NCI-H2107 treated with DMSO at 0.1 percent for 48 hours (cell line): ENCODE results near the gene KCNH2.
"Not testable (repeated sequence)": the region's sequence is repeated elsewhere in the genome, so short reads cannot be mapped to it uniquely, and the experiment has no call there.

Experiments
- DNase-seq: peaks from one replicate; lab custom pipeline; 2025; ENCODE audit not compliant: unreplicated experiment; lab: John Stamatoyannopoulos, UW

The KCNH2 gene

DNA sequence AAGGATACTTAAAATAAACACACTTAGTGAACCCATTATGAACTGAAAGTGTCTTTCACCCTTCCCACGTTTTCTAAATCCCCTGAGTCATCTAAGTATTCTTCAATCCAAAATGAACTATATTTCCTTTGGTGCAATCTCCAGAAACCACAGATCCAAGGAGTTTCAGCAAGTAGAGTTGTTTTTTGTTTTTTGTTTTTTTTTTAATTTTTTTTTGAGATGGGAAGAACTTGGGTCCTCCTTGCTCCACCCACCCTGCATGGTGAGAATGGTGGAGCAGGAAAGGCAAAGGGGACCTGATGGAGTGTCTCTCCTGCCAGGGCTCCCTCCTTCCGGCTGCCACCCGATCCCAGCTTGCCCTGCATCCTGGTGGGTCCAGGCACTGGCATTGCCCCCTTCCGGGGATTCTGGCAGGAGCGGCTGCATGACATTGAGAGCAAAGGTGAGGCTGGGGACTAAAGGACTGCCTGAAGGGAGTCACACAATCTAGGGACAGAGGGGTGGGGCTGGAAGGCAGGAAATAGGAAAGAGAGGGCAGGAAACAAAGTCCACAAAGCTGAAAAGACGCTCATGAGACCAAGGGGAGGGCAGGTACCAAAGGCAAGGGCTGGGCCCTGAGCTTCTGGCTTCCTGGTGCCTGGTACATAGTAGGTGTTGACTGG is 34.0 kb upstream of the KCNH2 start:
- no peak for DNase-seq

DNA sequence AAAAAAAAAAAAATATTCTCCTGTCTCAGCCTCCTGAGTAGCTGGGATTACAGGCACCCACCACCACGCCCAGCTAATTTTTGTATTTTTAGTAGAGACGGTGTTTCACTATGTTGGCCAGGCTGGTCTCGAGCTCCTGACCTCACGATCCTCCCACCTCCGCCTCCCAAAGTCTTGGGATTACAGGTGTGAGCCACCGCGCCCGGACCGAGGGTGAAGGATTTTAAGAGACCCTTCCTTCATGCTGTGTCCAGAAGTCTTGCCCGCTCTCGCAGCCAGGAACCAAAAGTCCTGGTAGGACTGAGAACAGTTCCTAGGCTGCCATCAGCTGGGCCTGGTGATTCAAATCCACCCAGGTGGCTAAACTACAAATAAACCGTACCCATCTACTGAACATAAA is 33.5 kb upstream of the KCNH2 start:
- DNase-seq = not testable (repeated sequence)

DNA sequence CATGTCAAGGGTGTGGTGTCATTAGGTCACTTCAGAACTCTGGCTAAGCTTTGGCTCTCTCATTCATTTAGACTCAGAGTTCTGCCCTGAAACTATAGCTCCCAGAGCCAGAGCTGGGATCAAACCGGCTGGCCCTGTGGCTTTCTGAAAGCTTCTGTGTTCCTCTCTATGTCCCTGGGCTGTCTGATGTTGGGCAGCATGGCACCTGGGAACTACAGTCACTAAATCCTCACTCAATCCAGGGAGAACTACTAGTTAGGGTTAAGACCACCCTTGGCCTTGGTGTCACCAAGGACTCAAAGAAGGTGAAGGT is 32.9 kb upstream of the KCNH2 start:
- no peak for DNase-seq

DNA sequence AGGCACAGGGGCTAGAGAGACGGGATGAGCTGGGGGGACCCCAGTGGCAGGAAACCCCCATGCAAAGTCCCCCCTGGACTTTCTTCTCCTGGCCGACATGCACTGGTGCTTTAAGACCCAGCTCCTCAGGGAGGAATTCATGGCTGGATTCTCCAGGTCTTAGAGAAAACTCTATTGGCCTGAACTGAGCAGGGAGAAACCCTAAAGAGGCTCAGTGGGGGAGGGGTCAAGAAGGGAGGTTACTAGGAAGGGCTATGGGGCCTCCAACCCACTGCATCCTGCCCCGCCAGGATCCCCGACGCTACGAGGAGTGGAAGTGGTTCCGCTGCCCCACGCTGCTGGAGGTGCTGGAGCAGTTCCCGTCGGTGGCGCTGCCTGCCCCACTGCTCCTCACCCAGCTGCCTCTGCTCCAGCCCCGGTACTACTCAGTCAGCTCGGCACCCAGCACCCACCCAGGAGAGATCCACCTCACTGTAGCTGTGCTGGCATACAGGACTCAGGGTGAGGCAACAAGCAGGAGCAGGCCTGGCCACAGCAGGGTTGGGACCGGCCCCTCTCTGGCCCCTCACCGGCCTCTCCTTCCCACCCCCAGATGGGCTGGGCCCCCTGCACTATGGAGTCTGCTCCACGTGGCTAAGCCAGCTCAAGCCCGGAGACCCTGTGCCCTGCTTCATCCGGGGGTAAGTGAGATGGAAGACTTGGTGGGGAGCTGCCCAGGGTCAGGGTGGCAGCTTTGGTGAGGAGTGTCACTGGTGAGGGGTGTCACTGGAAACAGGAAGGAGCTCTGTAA is 32.4 kb upstream of the KCNH2 start:
- no peak for DNase-seq

DNA sequence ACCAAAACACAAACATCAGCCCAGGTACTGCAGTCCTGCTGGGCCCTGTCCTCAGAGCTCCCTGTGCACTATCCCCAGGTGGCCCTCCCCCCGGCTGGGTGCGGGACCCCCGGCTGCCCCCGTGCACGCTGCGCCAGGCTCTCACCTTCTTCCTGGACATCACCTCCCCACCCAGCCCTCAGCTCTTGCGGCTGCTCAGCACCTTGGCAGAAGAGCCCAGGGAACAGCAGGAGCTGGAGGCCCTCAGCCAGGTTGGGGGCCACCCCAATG is 31.9 kb upstream of the KCNH2 start:
- DNase-seq = no peak

DNA sequence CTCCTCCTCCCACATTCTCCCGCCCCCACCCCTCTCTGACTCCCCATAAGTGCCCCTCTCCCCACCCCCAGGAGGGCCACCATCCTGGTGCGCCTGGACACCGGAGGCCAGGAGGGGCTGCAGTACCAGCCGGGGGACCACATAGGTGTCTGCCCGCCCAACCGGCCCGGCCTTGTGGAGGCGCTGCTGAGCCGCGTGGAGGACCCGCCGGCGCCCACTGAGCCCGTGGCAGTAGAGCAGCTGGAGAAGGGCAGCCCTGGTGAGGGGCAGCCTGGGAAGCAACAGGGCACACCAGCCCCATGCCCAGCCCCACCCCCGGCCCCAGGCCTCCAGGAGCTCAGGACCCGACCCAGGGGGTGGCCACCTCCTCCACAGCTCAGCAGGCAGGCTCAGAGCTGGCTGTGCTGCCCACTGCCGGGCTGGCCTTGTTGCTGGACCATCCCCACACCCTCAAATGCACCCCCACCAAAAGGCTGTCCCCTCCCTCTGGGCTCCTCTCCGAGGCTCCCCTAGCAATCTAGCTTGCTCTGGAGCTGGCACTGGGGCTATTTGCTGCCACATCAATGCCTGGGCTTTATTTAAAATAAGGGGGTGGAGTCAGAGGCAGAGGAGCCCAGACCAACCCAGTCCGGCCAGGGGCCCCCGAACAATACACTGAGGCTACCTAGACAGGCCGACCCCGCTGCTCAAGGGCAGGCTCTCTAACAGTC is 31.4 kb upstream of the KCNH2 start:
- DNase-seq = no peak

DNA sequence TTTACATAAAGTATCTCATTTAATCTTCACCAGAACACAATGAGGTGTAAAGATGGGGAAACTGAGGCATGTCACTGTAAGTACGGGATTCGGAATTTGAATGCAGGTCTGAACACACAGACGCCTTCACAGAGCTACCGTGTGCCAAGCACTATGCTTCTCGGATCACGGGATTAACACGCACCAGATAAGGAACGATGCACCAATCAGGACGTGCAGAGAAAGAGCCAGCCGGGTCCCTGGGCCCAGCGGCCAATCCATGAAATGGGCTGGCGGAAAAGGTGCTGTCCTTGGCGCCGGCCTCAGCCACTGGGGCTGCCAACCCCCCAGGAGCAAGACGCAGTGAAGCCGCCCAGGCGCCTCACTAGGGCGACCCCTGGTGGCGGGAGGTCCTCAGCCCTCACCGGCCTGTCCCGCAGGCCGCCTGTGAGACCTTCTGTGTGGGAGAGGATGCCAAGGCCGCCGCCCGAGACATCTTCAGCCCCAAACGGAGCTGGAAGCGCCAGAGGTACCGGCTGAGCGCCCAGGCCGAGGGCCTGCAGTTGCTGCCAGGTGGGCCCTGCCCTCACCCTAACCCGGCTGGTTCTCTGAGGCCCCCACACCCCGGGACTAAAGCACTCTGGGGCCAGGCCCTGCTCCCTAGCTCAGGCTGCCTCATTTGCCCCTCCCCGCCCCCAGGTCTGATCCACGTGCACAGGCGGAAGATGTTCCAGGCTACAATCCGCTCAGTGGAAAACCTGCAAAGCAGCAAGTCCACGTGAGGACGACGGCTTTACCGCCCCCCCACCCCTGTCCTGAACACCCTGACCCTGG is 30.6 kb upstream of the KCNH2 start:
- no peak for DNase-seq

DNA sequence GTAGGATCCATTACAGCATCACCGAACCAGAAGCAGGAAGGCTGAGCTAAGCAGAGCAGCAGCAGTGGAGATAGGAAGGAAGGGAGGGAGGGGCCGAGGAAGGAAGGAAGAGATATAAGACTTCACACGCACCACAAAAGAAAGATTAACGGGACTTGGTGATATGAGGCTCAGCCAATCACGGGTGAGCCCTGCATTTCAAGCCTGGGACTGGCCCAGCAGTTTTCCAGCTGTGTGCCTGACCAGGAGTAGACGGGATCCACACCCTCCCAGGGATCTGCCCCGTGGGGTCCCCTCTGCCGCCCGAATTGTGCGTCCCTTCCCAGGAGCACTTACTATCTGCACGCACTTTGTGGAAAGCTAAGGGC is 30.0 kb upstream of the KCNH2 start:
- DNase-seq = no peak

DNA sequence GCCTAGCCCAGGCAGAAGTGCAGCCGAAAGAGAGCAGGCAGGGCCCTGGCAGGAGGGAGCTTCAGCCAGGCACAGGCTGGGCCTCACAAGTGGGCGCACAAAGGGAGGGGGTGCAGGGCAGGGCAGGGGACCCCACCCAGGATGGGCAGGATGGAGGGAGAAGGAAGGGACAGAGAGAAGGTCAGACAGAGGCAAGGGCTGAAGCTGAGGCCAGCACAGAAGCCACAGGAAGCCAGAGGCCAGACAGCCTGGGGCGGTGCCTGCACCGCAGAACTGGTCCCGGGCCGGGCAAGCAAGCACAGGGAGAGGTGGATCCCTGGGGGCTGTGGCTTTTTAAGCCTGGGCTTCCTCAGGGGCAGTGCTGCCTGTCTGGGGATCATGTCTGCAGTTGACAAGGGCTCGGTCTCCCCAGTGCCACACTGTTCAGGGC is 29.4 kb upstream of the KCNH2 start:
- no peak for DNase-seq

DNA sequence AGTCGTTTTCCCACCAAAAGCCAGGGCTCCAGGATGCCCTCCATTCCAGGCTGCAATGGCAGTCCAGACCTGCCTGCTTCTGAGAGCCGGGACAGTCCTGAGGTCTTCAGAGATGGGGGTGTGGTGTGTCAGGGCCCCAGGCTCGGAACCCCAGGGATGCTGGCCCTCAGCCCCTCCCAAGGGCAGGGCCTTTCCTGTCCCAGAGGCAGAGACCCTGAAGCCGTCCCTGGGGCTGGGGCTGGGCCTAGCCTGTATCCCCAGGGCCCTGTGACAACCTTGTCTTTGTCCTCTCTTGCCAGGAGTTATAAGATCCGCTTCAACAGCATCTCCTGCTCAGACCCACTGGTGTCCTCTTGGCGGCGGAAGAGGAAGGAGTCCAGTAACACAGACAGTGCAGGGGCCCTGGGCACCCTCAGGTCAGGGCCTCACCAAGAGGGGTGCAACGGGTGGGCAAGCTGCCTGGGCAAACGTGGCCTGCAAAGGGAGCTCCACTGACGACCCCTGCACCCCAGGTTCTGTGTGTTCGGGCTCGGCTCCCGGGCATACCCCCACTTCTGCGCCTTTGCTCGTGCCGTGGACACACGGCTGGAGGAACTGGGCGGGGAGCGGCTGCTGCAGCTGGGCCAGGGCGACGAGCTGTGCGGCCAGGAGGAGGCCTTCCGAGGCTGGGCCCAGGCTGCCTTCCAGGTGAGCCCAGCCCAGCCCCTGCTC is 28.6 kb upstream of the KCNH2 start:
- no peak for DNase-seq

DNA sequence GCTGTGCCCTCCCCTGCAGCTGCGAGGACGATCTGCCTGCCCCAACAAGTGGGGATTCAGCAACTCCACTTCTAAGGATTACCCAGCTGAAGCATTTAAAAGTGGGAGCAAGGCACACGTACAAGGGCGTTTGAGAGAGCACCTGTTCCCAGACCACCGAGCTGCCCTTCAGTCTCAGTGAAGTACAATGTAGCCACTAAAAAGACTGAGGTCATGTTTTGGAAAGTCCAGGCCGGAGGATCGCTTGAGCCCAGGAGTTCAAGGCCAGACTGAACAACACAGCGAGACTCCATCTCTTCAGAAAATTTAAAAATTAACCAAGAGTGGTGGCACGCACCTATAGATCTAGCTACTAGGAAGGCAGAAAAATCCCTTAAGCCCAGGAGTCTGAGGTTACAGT is 27.4 kb upstream of the KCNH2 start:
- no peak for DNase-seq

DNA sequence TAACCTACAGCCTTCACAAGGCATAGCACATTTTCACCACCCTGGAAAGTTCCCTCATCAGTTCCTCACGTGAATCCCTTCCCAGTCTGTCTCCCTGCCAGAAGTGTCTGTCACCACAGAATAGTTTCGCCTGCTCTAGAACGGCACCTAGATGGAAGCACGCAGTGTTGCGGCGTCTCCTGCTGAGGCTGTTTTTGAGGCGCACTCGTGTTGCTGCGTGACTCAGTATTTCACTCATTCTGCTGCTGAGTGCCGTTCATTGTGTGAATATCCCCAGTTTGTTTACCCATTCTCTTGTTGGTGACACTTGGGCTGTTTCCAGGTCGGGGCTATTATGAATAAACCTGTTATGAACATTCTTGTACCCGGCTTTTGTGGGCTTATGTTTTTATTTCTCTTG is 25.5 kb upstream of the KCNH2 start:
- DNase-seq = peak; percentile 58

DNA sequence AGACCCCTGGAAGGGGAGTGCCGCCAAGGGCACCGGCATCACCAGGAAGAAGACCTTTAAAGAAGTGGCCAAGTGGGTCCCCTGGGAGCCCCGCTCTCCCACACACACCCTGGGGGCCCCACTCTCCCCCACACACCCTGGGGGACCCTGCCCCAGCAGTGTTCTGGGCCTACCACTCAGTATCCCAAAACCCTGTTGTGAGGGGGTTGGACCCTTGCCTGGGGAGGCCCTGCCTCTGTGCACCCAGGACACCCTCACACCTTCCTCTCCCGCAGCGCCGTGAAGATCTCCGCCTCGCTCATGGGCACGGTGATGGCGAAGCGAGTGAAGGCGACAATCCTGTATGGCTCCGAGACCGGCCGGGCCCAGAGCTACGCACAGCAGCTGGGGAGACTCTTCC is 23.4 kb upstream of the KCNH2 start:
- DNase-seq = no peak

DNA sequence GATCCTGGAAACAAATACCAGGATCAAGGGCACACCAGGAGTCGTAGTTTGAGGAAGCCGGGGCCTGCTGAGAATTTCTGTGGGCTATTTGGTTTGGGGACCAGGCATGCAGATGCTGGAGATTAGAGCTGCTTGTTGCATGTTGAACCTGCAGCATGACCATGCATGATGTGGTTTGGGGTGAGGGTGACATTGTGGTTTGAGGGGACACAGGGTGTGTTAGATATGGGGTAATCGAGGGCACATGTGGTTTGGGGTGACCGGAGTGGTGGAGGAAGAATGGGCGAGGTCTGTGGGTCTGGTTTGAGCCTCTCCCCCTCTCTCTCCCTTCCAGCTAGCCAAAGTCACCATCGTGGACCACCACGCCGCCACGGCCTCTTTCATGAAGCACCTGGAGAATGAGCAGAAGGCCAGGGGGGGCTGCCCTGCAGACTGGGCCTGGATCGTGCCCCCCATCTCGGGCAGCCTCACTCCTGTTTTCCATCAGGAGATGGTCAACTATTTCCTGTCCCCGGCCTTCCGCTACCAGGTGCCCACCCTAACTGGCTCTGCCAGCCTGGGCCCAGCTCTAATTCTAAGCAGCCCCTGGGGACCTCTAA is 22.9 kb upstream of the KCNH2 start:
- no peak for DNase-seq

DNA sequence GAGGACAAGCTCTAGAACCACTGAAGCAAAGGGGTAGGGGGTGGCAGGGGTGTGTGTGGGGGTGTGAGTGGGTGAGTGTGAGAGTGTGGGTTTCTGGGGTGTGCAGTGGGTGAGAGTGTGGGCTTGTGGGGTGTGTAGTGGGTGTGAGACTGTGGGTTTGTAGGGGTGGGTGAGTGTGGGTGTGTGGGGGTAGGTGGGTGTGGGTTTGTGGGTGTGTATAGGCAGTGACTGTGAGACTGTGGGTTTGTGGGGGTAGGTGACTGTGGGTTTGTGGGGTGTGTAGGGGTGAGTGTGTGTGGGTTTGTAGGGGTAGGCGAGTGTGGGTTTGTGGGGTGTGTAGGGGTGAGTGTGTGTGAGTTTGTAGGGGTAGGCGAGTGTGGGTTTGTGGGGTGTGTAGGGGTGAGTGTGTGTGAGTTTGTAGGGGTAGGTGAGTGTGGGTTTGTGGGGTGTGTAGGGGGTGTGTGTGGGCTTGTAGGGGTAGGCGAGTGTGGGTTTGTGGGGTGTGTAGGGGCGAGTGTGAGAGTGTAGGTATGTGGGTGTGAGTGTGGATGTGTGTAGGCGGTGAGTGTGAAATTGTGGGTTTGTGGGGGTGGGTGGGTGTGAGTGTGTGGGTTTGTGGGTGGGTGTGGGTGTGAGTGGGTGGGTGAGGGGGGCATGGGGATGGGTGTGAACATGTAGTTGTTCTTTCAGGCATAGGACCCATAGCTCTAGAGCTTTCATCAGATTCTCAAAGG is 21.5 kb upstream of the KCNH2 start:
- no peak for DNase-seq

DNA sequence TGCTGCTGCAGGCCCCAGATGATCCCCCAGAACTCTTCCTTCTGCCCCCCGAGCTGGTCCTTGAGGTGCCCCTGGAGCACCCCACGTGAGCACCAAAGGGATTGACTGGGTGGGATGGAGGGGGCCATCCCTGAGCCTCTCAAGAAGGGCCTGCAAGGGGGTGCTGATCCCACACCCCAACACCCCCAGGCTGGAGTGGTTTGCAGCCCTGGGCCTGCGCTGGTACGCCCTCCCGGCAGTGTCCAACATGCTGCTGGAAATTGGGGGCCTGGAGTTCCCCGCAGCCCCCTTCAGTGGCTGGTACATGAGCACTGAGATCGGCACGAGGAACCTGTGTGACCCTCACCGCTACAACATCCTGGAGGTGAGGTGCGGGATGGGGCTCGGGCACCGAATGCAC is 20.9 kb upstream of the KCNH2 start:
- no peak for DNase-seq

DNA sequence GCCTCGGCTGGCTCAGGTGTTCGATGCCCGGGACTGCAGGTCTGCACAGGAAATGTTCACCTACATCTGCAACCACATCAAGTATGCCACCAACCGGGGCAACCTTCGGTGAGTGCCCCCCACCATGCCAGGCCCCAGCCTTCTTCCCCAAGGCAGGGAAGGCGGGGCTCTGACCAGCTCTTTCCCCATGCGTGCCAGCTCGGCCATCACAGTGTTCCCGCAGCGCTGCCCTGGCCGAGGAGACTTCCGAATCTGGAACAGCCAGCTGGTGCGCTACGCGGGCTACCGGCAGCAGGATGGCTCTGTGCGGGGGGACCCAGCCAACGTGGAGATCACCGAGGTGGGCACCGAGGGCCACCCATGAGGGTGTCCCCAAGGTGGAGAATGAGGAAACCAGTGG is 20.2 kb upstream of the KCNH2 start:
- DNase-seq = no peak

DNA sequence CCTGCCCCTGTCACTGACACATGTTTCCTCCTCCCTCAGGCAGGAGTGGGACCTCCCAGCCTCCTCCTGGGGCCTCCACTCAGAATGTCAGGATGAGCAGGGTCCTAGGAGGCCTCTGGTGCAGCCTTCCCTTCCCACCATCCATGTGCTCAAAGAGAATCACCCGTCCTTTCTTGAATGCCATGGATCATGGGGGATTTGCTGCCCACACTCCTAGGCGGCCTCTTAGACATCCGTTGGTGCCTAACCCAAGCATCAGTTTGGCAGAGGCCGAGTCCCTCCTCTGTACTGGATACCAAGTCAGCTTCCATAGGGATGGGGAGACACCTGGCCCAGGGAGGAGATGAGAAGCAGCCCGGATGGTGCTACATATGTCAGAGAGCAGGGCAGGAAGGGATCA is 19.7 kb upstream of the KCNH2 start:
- DNase-seq = no peak

DNA sequence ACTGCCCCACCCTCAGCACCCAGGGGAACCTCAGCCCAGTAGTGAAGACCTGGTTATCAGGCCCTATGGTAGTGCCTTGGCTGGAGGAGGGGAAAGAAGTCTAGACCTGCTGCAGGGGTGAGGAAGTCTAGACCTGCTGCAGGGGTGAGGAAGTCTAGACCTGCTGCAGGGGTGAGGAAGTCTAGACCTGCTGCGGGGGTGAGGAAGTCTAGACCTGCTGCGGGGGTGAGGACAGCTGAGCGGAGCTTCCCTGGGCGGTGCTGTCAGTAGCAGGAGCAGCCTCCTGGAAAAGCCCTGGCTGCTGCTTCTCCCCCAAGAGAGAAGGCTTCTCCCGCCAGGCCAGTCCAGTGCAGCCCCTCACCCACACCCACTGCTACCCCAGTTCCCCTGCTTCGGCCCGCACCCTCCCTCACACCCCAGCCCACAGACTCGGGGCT is 19.0 kb upstream of the KCNH2 start:
- no peak for DNase-seq
